HK-2 (cell line): ENCODE results near the gene ANKLE2.
"Not testable (repeated sequence)": the region's sequence is repeated elsewhere in the genome, so short reads cannot be mapped to it uniquely, and the experiment has no call there.

Experiments used
- DNase-seq: peaks from one replicate; pipeline ENCODE4 v3.0.0-alpha.2; 2018; ENCODE audit not compliant: unreplicated experiment

The ANKLE2 gene

DNA sequence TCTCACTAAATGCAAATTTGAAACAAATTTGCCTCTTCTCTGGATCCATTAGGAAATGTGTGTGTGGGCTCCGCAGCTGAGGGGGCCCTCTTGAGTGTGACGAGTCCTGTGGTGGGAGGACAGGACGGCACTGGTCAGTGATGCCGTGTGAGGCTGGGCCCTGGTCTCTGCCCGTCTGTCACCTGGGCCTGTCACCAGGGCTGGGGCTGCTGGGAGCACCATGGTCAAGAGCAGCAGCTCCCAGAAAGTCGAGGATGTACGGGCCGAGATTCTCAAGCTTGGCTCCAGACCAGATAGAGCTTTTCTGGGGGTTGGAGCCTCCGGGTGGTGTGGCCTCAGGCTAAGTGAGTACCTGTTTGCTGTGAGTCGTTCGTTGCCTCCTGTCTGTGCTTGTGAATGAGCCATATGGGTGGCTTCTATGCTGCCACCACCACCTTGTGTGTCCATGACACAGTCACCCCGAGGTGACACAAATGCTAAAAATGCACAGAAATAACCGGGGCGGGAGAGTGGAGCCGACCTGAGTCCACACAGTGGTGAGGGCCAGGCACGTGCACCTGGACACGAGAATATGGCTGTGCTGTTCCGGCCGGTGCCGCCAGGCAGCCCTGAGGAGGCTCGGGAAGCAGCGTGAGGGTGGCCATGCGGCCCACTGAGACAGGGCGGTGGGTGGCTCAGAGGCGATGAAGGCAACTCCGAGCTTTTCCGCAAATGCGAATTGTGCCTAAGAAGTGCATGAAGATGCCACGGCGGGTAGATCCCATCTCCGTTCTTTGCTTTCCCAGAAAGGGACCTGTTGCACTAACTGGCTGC, 42.3 kb downstream of the ANKLE2 start:
- DNase-seq, result no peak

DNA sequence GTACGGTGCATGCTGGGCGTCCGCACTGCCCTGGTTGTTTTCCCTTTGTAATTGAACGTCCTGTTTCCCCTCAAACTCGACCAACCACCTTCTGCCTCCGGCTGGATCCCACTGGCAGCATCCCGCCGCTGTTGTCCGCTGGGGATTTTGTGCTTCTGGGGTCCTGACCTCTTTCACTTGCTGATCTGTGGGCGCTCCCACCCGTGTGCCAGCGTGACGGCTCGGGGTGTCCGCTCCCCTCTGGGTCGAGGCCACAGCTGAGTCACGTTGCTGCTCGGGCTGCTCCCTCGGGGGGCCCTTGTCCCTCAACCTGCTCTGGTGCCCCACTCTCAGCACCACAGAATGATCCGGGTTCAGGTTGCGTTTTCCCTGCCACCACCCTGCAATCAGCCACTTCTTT, 43.0 kb downstream of the ANKLE2 start:
- no peak for DNase-seq

DNA sequence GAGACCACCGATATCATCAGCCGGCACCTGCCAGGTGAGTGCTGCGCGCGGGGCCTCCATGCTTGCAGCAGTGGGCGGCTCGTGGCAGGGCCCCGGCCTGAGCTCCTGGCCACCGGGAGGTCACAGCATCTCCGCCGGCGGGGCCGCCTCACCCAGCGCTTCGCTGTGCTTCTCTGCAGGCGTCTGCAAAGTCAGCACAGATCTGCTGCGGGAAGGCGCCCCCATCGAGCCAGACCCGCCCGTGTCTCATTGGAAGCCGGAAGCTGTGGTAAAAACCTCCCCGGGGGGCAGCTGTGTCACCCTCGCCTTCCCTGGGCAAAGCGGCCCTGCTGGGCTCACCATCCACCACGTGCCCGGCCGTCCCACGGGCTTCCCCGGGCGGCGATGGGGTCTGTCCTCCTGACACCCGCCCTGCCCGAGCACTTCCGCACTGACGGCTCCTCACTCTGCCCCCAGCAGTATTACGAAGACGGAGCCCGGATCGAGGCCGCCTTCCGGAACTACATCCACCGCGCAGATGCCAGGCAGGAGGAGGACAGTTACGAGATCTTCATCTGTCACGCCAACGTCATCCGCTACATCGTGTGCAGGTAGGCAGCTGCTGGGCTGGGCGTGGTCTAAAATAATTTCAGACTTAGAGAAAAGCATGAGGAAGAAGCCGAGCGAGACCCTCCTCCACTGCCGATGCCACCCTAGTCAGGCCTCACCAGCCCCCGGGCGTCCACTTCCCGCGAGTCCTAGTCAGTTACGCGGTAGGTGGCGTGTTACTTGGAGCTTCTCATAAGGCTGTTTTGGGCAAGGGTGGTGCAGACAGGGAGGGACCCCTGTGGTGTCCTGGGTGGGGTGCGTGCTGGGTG, 43.9 kb downstream of the ANKLE2 start:
- no peak for DNase-seq

DNA sequence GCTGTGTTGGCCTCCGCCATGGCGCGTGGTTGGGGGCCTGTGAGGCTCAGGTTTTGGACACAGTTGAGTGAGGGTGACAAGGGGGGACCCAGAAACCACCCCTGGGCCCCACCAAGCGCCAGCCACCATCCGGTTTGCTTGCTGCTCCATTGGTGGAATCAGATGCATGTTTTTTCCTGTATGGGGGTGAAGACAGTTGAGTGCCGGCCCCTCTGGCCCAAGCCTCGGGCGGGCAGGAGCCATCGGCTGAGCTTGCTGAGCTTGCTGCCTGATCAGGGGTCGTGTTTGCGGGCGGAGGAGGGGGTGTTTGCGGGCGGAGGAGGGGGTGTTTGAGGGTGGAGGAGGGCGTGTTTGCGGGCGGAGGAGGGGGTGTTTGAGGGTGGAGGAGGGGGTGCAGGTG, 44.6 kb downstream of the ANKLE2 start:
- DNase-seq, result no peak

- DNase-seq, result no peak
These were observed 45.3 kb downstream of the ANKLE2 start for GRCh38 chr12:132716356-132716755.

DNA sequence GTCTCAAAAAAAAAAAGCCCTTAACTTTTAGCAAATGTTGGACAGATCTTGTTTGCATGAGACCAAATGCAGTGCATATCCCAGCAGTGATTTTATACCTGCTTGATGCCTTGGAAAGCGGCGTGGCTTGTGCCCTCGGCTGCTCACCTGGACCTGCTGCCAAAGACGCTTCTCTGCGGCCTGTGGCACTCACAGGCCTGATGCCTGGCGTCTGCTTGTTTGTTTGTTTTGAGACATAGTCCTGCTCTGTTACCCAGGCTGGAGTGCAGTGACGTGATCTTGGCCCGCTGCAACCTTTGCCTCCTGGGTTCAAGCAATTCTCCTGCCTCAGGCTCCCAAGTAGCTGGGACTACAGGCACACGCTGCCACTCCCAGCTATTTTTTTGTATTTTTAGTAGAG, 45.8 kb downstream of the ANKLE2 start:
- DNase-seq, result no peak

- DNase-seq, result no peak
These were observed 48.5 kb downstream of the ANKLE2 start for GRCh38 chr12:132713123-132713522.

DNA sequence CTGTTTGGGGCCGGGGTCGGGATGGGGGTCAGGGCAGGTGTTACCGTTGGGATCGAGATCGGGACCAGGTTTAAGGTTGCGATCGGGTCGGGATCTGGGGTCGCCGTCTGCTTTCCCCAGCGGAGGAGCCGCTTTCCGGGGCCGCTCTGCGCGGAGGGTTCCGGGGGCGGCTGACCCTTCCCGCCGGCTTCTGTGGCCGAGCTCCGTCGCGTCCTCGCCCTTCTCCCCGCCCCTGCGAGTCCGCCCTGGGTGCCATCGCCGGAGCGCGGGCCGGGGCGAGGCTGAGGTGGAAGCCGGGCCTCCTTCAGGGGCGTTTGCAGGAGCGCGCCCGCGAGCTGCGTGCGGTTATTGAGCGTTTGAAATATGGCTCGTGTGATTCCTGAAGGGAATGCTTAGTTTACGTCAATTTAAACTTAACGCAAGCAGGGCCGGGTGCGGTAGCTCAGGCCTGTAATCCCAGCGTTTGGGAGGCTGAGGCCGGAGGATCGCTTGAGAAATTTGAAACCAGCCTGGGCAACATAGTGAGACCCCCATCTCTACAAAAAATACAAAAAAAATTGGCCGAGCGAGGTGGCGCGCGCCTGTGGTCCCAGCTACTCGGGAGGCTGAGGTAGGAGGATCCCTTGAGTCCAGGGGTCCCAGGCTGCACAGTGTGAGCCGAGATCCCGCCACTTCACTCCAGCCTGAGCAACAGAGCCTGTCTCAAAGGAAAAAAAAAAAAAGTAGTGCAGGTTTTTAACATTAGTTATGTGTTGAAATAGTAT, 50.4 kb downstream of the ANKLE2 start:
- DNase-seq, result no peak

DNA sequence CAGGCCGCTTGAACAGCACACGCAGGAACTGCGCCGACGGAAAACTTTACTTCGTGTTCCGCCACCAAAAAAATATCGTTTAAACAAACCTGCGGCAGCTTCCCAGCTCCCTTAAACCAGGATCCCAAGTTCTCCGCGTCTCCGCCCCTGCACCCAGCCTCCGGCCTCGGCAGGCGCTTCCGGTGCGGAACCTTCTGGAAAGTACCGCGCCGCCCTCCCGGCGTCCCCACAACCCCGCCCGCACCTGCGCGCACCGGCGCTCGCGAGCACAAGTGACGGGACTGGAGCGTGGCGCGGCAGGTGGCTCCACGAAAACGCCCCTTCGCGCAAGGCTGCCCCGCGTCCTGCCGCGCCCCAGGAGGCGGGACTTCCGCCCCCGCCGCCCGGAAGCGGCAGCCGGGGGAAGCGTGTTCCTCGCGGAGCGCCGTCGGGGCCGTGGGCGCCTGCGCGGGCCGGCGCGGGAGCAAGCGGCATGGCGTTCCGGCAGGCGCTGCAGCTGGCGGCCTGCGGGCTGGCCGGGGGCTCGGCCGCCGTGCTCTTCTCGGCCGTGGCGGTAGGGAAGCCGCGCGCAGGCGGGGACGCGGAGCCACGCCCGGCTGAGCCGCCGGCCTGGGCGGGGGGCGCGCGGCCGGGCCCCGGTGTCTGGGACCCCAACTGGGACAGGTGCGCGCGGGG, 51.1 kb downstream of the ANKLE2 start, which contains the start of gene PGAM5:
PGAM5 (plus strand) TSS at position 438 of the 675 bp plus-strand sequence; CDS start at position 473, 35 bp downstream.
- DNase-seq, result peak; percentile 89

DNA sequence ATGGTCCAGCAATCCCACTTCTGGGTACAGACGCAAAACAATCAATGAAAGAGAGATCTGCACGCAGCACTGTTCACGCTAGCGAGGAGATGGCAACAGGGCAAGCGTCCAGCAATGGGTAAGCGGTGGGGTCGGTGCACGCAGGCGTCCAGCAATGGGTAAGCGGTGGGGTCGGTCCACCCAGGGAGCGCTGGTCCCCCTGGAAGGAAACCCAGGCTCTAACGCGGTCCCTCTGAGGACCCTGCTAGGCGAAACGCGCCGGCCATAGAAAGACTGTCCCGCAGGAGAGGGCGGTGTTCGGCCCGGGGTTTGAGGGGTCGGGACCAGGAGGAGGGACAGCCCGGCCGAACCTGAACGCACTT, 51.6 kb downstream of the ANKLE2 start:
- DNase-seq, result no peak

- no peak for DNase-seq
These were observed 53.5 kb downstream of the ANKLE2 start for GRCh38 chr12:132708150-132708549.

DNA sequence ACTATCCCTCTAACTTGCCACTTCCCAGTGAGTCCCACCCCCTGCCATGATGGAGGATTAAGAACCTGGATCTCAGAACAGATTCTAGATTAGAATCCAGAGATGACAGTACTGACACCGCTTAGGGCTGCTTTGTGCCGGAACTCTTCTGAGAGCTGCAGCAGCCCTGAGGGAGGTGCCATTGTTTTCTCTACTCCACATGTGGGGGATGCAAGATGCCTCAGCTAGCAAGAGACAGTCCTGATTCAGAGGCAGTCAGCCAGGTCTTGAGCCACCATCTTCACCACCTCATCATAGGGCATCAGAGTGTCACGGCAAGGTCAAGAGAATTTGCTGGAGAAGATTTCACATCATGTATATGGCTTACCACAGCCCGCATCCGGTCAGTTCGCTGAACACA, 54.4 kb downstream of the ANKLE2 start:
- no peak for DNase-seq

- no peak for DNase-seq
These were observed 58.0 kb downstream of the ANKLE2 start for GRCh38 chr12:132703641-132704040.

GRCh38 chr12:132702640-132703039, 59.0 kb downstream of the ANKLE2 start:
- no peak for DNase-seq

- DNase-seq, result no peak
These were observed 61.3 kb downstream of the ANKLE2 start for GRCh38 chr12:132700212-132700822.

- no peak for DNase-seq
These were observed 63.3 kb downstream of the ANKLE2 start for GRCh38 chr12:132698341-132698740.

GRCh38 chr12:132695431-132695830, 66.2 kb downstream of the ANKLE2 start:
- no peak for DNase-seq

GRCh38 chr12:132694888-132695287, 66.7 kb downstream of the ANKLE2 start:
- not testable (repeated sequence) for DNase-seq

DNA sequence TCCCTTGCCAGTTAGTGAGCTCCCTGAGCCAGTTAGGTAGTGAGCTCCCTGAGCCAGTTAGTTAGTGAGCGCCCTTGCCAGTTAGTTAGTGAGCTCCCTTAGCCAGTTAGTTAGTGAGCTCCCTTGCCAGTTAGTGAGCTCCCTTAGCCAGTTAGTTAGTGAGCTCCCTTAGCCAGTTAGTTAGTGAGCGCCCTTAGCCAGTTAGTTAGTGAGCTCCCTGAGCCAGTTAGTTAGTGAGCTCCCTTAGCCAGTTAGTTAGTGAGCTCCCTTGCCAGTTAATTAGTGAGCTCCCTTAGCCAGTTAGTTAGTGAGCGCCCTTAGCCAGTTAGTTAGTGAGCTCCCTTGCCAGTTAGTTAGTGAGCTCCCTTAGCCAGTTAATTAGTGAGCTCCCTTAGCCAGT, 69.6 kb downstream of the ANKLE2 start:
- not testable (repeated sequence) for DNase-seq

- DNase-seq, result no peak
These were observed 71.5 kb downstream of the ANKLE2 start for GRCh38 chr12:132690112-132690511.

- no peak for DNase-seq
These were observed 72.4 kb downstream of the ANKLE2 start for GRCh38 chr12:132689227-132689626.
